Panc1 (cell line): Measurements from ENCODE around the gene TMEM108. TPM values are rescaled to one million over a fixed set of nuclear protein-coding genes. Genes with fewer than 3 reads are reported as not detected.

Experiments used
- ATAC-seq: fragments of 200-7000 bp; cut with Tn5 transposase; 2 replicates; pipeline ENCODE4 v1.9.1; 2020; ENCODE audit warnings: mild to moderate bottlenecking, moderate library complexity
- BruUV-seq: library from RNA; stranded (reverse); fragments of 400-500 nt; replicated peaks from 2 replicates; lab custom pipeline; 2021; lab: Mats Ljungman, UMichigan
- CTCF ChIA-PET: fragments of 300-600 bp; sonication (Branson Sonifier 250); formaldehyde crosslinking; loops from one replicate; lab custom pipeline; 2022; ENCODE audit warnings: antibody characterized with exemption; lab: Charles Lee
- POLR2A ChIA-PET: fragments of 300-600 bp; sonication (Branson Sonifier 250); formaldehyde crosslinking; loops from one replicate; lab custom pipeline; 2022; ENCODE audit warnings: antibody characterized with exemption; lab: Charles Lee
- DNase-seq: peaks from one replicate; pipeline ENCODE4 v3.0.0-alpha.2; 2010; ENCODE audit warnings: low read depth, low spot score
- H3K27ac ChIP-seq: 2 replicates; pipeline ENCODE4 v1.5.1; 2011; ENCODE audit warnings: mild to moderate bottlenecking, low read length, inconsistent platforms
- H3K27me3 ChIP-seq: fragments of 200-500 bp; sonication (Bioruptor generic); 2 replicates; pipeline ENCODE4 v1.6.0; 2014; ENCODE audit warnings: low read length, inconsistent platforms; ENCODE audit not compliant: control insufficient read depth, insufficient read depth
- H3K36me3 ChIP-seq: fragments of 200-500 bp; sonication (Bioruptor generic); 2 replicates; pipeline ENCODE4 v1.5.1; 2014; ENCODE audit warnings: inconsistent platforms, mild to moderate bottlenecking, low read length, moderate library complexity; ENCODE audit not compliant: control insufficient read depth, insufficient read depth
- H3K4me1 ChIP-seq: 2 replicates; pipeline ENCODE4 v1.5.1; 2011; ENCODE audit warnings: inconsistent platforms, mild to moderate bottlenecking, low read length, moderate library complexity; ENCODE audit not compliant: control insufficient read depth, insufficient read depth
- H3K4me3 ChIP-seq, 2 experiments: 2 replicates each; pipeline ENCODE4 v1.5.1; 2011 to 2012; ENCODE audit warnings: low read depth in 2 of 2, low read length in 2 of 2, mild to moderate bottlenecking in 2 of 2, inconsistent platforms in 1 of 2, moderate library complexity in 1 of 2
- H3K9me3 ChIP-seq: fragments of 200-500 bp; sonication (Bioruptor generic); 2 replicates; pipeline ENCODE4 v1.5.1; 2014; ENCODE audit warnings: low read depth, mild to moderate bottlenecking, inconsistent platforms, low read length, moderate library complexity; ENCODE audit not compliant: control insufficient read depth, insufficient read depth
- CTCF ChIP-seq: fragments of 450-650 bp; IDR thresholded peaks from 2 replicates; pipeline ENCODE4 v1.5.1; 2017; ENCODE audit warnings: mild to moderate bottlenecking
- POLR2AphosphoS5 ChIP-seq: IDR thresholded peaks from 2 replicates; pipeline ENCODE4 v1.6.1; 2012; ENCODE audit warnings: mild to moderate bottlenecking, low read depth, low read length, moderate library complexity
- SIN3A ChIP-seq: IDR thresholded peaks from 2 replicates; pipeline ENCODE4 v1.6.1; 2012; ENCODE audit warnings: low read depth, mild to moderate bottlenecking, low read length, moderate library complexity, borderline replicate concordance; ENCODE audit not compliant: insufficient read depth
- TCF7L2 ChIP-seq: IDR thresholded peaks from 2 replicates; pipeline ENCODE4 v1.6.1; 2011; ENCODE audit warnings: mild to moderate bottlenecking, low read depth, low read length, inconsistent platforms
- in situ Hi-C: cut with HindIII; loops from 2 replicates; pipeline ENCODE4 v1.10.0; 2016; ENCODE audit warnings: low sequenced_read_pairs, low pct_unique_long_range_greater_than_20kb
- intact Hi-C: fragments of 100-400 bp; cut with micrococcal nuclease; formaldehyde crosslinking; loops from one replicate; pipeline ENCODE4 v1.10.0; 2022; ENCODE audit not compliant: unreplicated experiment
- total RNA-seq: library from RNA; stranded (reverse); gene quantifications from one replicate; pipeline ENCODE4 v1.2.1, GENCODE V29; 2021; ENCODE audit not compliant: unreplicated experiment
- TF ChIP-seq, protein P1 (sequence below), 2 experiments: IDR thresholded peaks; 2 replicates each; pipeline ENCODE4 v1.6.1; 2011 to 2012; ENCODE audit warnings: low read depth in 2 of 2, control low read depth in 1 of 2, low read length in 1 of 2, mild to moderate bottlenecking in 1 of 2, moderate library complexity in 1 of 2; ENCODE audit not compliant: insufficient read depth in 1 of 2

TMEM108 gene
- total RNA-seq, 1 experiment from 2014 or later, result 0.41 TPM

DNA sequence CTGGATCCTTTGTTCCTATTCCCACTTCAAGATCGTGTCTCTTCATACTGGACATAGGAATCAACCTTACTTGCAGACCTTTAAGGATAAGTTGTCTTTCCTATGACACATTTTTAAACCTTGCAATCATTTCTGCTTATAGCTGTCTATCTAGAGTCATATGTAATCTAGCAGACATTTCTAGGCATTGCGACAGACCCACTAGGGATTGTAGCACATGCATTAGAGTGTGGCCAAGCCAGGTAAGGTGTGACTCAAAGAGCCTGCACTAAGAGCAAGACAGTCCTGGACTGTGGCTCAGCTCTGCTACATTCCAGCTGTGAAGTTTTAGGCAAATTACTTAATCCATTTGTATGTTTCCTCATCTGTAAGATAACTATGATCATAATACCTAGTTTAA is 322.8 kb downstream of the TMEM108 start:
- intact Hi-C loops, result no loop called here
- H3K4me3 ChIP-seq, result no peak overlapping the region
- H3K27ac ChIP-seq, result no peak overlapping the region
- ATAC-seq (no peak), DNase-seq (no peak)
- H3K4me1 ChIP-seq, result no peaks in the 10 kb centered on the region
- TF ChIP-seq POLR2AphosphoS5 (no peak), TCF7L2 (no peak), CTCF (no peak), SIN3A (no peak)
- TF ChIP-seq, protein P1, sequence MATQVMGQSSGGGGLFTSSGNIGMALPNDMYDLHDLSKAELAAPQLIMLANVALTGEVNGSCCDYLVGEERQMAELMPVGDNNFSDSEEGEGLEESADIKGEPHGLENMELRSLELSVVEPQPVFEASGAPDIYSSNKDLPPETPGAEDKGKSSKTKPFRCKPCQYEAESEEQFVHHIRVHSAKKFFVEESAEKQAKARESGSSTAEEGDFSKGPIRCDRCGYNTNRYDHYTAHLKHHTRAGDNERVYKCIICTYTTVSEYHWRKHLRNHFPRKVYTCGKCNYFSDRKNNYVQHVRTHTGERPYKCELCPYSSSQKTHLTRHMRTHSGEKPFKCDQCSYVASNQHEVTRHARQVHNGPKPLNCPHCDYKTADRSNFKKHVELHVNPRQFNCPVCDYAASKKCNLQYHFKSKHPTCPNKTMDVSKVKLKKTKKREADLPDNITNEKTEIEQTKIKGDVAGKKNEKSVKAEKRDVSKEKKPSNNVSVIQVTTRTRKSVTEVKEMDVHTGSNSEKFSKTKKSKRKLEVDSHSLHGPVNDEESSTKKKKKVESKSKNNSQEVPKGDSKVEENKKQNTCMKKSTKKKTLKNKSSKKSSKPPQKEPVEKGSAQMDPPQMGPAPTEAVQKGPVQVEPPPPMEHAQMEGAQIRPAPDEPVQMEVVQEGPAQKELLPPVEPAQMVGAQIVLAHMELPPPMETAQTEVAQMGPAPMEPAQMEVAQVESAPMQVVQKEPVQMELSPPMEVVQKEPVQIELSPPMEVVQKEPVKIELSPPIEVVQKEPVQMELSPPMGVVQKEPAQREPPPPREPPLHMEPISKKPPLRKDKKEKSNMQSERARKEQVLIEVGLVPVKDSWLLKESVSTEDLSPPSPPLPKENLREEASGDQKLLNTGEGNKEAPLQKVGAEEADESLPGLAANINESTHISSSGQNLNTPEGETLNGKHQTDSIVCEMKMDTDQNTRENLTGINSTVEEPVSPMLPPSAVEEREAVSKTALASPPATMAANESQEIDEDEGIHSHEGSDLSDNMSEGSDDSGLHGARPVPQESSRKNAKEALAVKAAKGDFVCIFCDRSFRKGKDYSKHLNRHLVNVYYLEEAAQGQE (IDR thresholded peaks at IDR 0.05; ENCODE audit: insufficient read depth in 1 of 2, low read depth in 2 of 2, low read length in 1 of 2), result no peak
- peaks cover 3% of the 10 kb centered on the region for H3K27me3 ChIP-seq
- in situ Hi-C loops, result no loop called here
- no TSS peak for BruUV-seq
- no peaks in the 10 kb centered on the region for H3K36me3 ChIP-seq
- CTCF ChIA-PET, result no interaction called here
- H3K9me3 ChIP-seq, result no peaks in the 10 kb centered on the region
- POLR2A ChIA-PET, result no interaction called here

DNA sequence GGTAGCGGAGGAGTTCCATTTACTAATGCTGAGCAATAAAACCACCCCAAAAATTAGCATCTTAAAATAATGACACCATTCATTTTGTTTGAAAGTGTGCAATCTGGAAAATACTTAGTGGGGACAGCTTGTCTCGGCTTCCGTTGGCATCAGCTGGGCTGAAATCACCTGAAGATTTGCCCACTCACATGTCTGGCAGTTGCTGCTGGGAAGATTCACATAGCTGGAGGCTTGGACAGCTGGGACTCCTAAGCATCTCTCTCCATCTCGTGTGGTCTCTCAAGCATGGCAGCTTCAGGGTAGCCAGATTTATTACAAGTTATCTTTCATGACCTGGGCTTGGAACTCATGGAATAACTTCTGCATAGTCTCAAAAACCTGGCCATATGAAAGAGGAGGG is 323.2 kb downstream of the TMEM108 start:
- ChIA-PET CTCF (no interaction called here), POLR2A (no interaction called here)
- Histone ChIP-seq H3K27ac (no peak overlapping the region), H3K9me3 (no peaks in the 10 kb centered on the region), H3K4me1 (no peaks in the 10 kb centered on the region), H3K27me3 (peaks cover 3% of the 10 kb centered on the region), H3K4me3 (no peak overlapping the region), H3K36me3 (no peaks in the 10 kb centered on the region)
- DNase-seq, result no peak
- no TSS peak for BruUV-seq
- TF ChIP-seq TCF7L2 (no peak), POLR2AphosphoS5 (no peak), CTCF (no peak), SIN3A (no peak)
- TF ChIP-seq, protein P1 (IDR thresholded peaks at IDR 0.05; ENCODE audit: insufficient read depth in 1 of 2, low read depth in 2 of 2, low read length in 1 of 2), result no peak
- ATAC-seq, result no peak
- in situ Hi-C loops, result no loop called here
- intact Hi-C loops, result no loop called here
